Neural cell (in vitro differentiated cells): ENCODE measurements around the gene TMEM131.

Source experiments
- EP300 ChIP-seq: fragments of 450-650 bp; conservative IDR thresholded peaks from 2 replicates; pipeline ENCODE4 v1.6.1; 2014; ENCODE audit warnings: antibody characterized with exemption, mild to moderate bottlenecking, moderate library complexity; ENCODE audit not compliant: poor library complexity, severe bottlenecking
- EZH2 ChIP-seq: fragments of 200-600, 300-800 bp; shearing (Covaris generic), sonication (generic); IDR thresholded peaks from 2 replicates; pipeline ENCODE4 v1.6.1; 2014; ENCODE audit warnings: antibody characterized with exemption, low read length, borderline replicate concordance, mild to moderate bottlenecking; ENCODE audit not compliant: insufficient read depth, poor library complexity, severe bottlenecking
- POLR2AphosphoS5 ChIP-seq: IDR thresholded peaks from 2 replicates; pipeline ENCODE4 v1.6.1; 2012
- TAF1 ChIP-seq: IDR thresholded peaks from 2 replicates; pipeline ENCODE4 v1.6.1; 2012; ENCODE audit warnings: low read depth
- TF ChIP-seq, protein P1 (sequence below): fragments of 450-650 bp; IDR thresholded peaks from 2 replicates; pipeline ENCODE4 v1.5.1; 2014; ENCODE audit warnings: antibody characterized with exemption, mild to moderate bottlenecking, moderate library complexity; ENCODE audit not compliant: poor library complexity, severe bottlenecking
- TF ChIP-seq, protein P2 (sequence below): IDR thresholded peaks from 2 replicates; pipeline ENCODE4 v1.6.1; 2012; ENCODE audit warnings: borderline replicate concordance

DNA sequence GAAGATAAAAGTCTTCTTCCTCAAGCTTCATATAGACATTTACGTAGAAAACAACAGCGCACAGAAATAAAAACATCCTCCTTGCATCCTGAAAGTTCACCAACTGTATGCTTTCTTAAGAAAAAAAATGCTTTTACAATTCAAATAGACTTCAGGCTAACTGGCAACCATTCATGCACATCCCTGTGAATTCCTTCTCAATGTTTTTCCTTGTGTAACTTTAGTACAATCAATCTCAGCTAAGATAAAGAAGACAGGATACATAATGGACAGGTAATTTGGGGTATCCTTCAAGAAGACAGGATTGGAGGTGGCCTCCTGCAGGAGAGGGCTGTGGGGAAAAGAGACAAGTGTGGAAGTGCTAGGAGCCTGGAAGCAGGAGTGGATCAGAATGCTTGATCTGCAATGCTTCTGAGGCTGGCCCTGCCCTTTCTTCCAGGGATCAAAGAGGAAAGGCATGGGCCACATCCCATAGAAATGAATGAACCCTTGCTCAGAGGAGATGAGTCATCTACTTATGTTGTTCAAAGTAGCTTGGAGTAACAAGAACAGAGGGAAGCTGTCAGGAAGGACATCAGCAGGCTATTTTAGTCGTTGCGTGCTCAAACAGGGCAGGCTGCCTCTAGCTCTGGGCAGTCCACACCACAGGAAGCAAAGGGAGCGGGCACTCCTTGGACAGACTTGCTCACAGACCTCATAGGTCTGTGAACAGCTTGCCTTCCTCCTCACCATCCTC, 126.6 kb downstream of the TMEM131 start:
- TF ChIP-seq EP300 (no peak), POLR2AphosphoS5 (no peak), TAF1 (no peak), EZH2 (no peak)
- TF ChIP-seq, protein P1, sequence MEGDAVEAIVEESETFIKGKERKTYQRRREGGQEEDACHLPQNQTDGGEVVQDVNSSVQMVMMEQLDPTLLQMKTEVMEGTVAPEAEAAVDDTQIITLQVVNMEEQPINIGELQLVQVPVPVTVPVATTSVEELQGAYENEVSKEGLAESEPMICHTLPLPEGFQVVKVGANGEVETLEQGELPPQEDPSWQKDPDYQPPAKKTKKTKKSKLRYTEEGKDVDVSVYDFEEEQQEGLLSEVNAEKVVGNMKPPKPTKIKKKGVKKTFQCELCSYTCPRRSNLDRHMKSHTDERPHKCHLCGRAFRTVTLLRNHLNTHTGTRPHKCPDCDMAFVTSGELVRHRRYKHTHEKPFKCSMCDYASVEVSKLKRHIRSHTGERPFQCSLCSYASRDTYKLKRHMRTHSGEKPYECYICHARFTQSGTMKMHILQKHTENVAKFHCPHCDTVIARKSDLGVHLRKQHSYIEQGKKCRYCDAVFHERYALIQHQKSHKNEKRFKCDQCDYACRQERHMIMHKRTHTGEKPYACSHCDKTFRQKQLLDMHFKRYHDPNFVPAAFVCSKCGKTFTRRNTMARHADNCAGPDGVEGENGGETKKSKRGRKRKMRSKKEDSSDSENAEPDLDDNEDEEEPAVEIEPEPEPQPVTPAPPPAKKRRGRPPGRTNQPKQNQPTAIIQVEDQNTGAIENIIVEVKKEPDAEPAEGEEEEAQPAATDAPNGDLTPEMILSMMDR: no peak
- TF ChIP-seq, protein P2, sequence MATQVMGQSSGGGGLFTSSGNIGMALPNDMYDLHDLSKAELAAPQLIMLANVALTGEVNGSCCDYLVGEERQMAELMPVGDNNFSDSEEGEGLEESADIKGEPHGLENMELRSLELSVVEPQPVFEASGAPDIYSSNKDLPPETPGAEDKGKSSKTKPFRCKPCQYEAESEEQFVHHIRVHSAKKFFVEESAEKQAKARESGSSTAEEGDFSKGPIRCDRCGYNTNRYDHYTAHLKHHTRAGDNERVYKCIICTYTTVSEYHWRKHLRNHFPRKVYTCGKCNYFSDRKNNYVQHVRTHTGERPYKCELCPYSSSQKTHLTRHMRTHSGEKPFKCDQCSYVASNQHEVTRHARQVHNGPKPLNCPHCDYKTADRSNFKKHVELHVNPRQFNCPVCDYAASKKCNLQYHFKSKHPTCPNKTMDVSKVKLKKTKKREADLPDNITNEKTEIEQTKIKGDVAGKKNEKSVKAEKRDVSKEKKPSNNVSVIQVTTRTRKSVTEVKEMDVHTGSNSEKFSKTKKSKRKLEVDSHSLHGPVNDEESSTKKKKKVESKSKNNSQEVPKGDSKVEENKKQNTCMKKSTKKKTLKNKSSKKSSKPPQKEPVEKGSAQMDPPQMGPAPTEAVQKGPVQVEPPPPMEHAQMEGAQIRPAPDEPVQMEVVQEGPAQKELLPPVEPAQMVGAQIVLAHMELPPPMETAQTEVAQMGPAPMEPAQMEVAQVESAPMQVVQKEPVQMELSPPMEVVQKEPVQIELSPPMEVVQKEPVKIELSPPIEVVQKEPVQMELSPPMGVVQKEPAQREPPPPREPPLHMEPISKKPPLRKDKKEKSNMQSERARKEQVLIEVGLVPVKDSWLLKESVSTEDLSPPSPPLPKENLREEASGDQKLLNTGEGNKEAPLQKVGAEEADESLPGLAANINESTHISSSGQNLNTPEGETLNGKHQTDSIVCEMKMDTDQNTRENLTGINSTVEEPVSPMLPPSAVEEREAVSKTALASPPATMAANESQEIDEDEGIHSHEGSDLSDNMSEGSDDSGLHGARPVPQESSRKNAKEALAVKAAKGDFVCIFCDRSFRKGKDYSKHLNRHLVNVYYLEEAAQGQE: no peak
